H1 (cell line): ENCODE measurements around the gene OPHN1. TPM values are rescaled to one million over a fixed set of nuclear protein-coding genes. Genes with fewer than 3 reads are reported as not detected.

ENCODE experiments used
- ASH2L ChIP-seq: fragments of 200-600, 300-600 bp; sonication (generic); IDR thresholded peaks from one replicate; pipeline ENCODE4 v1.7.1; 2017; ENCODE audit warnings: low read length
- KDM4A ChIP-seq: IDR thresholded peaks from one replicate; pipeline ENCODE4 v1.7.1; 2012; ENCODE audit warnings: low read depth, mild to moderate bottlenecking, moderate library complexity, low read length, inconsistent platforms; ENCODE audit not compliant: severe bottlenecking
- SAP30 ChIP-seq: fragments of 300-600 bp; sonication (generic); IDR thresholded peaks from 2 replicates; pipeline ENCODE4 v1.7.1; 2012; ENCODE audit warnings: low read length, moderate library complexity, mild to moderate bottlenecking, inconsistent platforms; ENCODE audit not compliant: insufficient read depth, insufficient replicate concordance
- SP2 ChIP-seq: IDR thresholded peaks from 2 replicates; pipeline ENCODE4 v1.6.1; 2012; ENCODE audit warnings: mild to moderate bottlenecking, low read length, inconsistent platforms
- TBP ChIP-seq: IDR thresholded peaks from 2 replicates; pipeline ENCODE4 v1.6.1; 2011; ENCODE audit warnings: low read depth, low read length, improper control_type of control experiment
- polyA plus RNA-seq, 7 experiments: library from polyadenylated mRNA; depleted of rRNA in 3 of 7; stranded (reverse) in 5 of 7; unstranded in 2 of 7; fragments of >200 nt in 5 of 7; fragments of 200-250 nt in 2 of 7; gene quantifications; 1 replicate in 5 of 7; 2 replicates in 1 of 7; 4 replicates in 1 of 7; pipeline versions ENCODE4 v1.2.1 to v1.2.3, GENCODE V29; 2011 to 2013; ENCODE audit warnings: missing spikeins in 2 of 7, mixed read lengths in 2 of 7
- total RNA-seq: library from RNA; stranded (reverse); fragmentation: NEBNext Ultra II Directional; extraction: Animal tissue kit (Norgen Biotek cat#: 25700); gene quantifications from 2 replicates; pipeline ENCODE4 v1.2.1, GENCODE V29; 2021
- TF ChIP-seq, protein P1 (sequence below): fragments of 300-600 bp; sonication (generic); IDR thresholded peaks from 2 replicates; pipeline ENCODE4 v1.7.1; 2012; ENCODE audit warnings: low read length, moderate library complexity, mild to moderate bottlenecking, inconsistent platforms; ENCODE audit not compliant: insufficient replicate concordance

Gene OPHN1
- total and polyA plus RNA-seq, 2 of the 8 experiments (the other 6 are each of a cell fraction or from before 2014, with no cell fraction given): 1.2 to 3.5 TPM

DNA sequence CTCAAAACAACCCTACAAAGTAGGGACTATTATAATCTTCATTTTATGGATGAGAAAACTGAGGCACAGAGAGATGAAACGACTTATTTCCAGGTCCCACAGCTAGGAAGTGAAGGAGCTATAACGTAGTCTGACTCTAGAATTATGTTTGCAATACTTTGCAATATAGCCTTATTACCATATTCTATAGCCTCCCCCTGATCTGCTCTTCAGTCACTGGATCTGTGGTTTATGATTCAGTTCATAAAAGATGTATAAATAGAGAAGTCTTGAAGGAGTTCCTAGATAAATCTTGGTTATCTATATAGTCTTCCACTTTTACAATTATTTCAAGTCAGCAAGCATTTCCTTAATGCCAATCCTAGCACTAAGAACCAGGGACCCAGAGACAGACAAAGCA lies 57.5 kb downstream of the OPHN1 start (continued):
- no peak for TF ChIP-seq ASH2L
- no peak for TF ChIP-seq KDM4A
- TF ChIP-seq SP2: no peak
- TF ChIP-seq TBP: no peak
- TF ChIP-seq, protein P1, sequence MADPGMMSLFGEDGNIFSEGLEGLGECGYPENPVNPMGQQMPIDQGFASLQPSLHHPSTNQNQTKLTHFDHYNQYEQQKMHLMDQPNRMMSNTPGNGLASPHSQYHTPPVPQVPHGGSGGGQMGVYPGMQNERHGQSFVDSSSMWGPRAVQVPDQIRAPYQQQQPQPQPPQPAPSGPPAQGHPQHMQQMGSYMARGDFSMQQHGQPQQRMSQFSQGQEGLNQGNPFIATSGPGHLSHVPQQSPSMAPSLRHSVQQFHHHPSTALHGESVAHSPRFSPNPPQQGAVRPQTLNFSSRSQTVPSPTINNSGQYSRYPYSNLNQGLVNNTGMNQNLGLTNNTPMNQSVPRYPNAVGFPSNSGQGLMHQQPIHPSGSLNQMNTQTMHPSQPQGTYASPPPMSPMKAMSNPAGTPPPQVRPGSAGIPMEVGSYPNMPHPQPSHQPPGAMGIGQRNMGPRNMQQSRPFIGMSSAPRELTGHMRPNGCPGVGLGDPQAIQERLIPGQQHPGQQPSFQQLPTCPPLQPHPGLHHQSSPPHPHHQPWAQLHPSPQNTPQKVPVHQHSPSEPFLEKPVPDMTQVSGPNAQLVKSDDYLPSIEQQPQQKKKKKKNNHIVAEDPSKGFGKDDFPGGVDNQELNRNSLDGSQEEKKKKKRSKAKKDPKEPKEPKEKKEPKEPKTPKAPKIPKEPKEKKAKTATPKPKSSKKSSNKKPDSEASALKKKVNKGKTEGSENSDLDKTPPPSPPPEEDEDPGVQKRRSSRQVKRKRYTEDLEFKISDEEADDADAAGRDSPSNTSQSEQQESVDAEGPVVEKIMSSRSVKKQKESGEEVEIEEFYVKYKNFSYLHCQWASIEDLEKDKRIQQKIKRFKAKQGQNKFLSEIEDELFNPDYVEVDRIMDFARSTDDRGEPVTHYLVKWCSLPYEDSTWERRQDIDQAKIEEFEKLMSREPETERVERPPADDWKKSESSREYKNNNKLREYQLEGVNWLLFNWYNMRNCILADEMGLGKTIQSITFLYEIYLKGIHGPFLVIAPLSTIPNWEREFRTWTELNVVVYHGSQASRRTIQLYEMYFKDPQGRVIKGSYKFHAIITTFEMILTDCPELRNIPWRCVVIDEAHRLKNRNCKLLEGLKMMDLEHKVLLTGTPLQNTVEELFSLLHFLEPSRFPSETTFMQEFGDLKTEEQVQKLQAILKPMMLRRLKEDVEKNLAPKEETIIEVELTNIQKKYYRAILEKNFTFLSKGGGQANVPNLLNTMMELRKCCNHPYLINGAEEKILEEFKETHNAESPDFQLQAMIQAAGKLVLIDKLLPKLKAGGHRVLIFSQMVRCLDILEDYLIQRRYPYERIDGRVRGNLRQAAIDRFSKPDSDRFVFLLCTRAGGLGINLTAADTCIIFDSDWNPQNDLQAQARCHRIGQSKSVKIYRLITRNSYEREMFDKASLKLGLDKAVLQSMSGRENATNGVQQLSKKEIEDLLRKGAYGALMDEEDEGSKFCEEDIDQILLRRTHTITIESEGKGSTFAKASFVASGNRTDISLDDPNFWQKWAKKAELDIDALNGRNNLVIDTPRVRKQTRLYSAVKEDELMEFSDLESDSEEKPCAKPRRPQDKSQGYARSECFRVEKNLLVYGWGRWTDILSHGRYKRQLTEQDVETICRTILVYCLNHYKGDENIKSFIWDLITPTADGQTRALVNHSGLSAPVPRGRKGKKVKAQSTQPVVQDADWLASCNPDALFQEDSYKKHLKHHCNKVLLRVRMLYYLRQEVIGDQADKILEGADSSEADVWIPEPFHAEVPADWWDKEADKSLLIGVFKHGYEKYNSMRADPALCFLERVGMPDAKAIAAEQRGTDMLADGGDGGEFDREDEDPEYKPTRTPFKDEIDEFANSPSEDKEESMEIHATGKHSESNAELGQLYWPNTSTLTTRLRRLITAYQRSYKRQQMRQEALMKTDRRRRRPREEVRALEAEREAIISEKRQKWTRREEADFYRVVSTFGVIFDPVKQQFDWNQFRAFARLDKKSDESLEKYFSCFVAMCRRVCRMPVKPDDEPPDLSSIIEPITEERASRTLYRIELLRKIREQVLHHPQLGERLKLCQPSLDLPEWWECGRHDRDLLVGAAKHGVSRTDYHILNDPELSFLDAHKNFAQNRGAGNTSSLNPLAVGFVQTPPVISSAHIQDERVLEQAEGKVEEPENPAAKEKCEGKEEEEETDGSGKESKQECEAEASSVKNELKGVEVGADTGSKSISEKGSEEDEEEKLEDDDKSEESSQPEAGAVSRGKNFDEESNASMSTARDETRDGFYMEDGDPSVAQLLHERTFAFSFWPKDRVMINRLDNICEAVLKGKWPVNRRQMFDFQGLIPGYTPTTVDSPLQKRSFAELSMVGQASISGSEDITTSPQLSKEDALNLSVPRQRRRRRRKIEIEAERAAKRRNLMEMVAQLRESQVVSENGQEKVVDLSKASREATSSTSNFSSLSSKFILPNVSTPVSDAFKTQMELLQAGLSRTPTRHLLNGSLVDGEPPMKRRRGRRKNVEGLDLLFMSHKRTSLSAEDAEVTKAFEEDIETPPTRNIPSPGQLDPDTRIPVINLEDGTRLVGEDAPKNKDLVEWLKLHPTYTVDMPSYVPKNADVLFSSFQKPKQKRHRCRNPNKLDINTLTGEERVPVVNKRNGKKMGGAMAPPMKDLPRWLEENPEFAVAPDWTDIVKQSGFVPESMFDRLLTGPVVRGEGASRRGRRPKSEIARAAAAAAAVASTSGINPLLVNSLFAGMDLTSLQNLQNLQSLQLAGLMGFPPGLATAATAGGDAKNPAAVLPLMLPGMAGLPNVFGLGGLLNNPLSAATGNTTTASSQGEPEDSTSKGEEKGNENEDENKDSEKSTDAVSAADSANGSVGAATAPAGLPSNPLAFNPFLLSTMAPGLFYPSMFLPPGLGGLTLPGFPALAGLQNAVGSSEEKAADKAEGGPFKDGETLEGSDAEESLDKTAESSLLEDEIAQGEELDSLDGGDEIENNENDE: no peak
- no peak for TF ChIP-seq SAP30
